ENCODE data around the gene KYNU.
"Not testable (repeated sequence)": the region's sequence is repeated elsewhere in the genome, so short reads cannot be mapped to it uniquely, and the experiment has no call there.

KYNU gene

GRCh38 chr2:142877216-142877838 is at the start of gene KYNU:
KYNU (plus strand) TSS chr2:142877664; CDS start chr2:142885368, 7,704 bp downstream.
- no peak for DNase-seq

DNA sequence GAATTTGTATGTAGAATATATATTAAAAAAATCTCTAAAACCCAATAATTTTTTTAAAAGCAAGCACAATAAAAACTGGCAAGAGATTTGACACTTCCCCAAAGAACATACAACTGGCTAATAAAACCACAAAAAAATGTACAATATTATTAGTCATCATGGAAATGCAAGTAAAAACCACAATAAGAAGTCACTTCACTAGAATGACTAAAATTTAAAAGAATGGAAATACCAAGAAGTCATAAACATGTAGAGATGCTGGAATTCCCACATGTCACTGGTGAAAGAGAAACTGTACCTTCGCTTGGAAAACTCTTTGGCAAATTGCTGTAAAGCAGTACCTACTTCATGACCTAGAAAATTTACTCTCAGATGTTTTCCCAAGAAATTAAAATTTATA is 43.4 kb upstream of the KYNU start:
- DNase-seq: no peak

GRCh38 chr2:142840436-142840835 is 37.0 kb upstream of the KYNU start:
- no peak for DNase-seq

GRCh38 chr2:142841788-142842187 is 35.7 kb upstream of the KYNU start:
- no peak for DNase-seq

DNA sequence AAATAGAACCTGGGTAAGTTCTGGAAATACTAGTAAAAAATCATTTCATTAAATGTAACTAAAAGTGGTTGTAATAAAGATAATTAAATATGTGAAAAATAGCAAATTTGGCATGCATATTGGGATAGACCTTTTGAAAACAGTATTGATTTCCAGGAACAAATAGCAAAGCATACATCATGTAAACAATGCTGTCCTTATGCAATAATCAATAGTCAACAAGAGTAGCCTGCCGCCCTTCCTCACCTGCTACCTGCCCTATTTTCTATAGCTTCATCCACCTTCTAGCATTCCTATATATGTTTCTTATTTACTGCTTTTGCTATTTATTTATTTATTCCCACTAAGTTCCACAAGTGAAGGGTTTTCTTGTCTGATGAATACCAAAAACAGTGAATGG is 35.1 kb upstream of the KYNU start:
- no peak for DNase-seq

GRCh38 chr2:142843731-142844130 is 33.7 kb upstream of the KYNU start:
- no peak for DNase-seq

DNA sequence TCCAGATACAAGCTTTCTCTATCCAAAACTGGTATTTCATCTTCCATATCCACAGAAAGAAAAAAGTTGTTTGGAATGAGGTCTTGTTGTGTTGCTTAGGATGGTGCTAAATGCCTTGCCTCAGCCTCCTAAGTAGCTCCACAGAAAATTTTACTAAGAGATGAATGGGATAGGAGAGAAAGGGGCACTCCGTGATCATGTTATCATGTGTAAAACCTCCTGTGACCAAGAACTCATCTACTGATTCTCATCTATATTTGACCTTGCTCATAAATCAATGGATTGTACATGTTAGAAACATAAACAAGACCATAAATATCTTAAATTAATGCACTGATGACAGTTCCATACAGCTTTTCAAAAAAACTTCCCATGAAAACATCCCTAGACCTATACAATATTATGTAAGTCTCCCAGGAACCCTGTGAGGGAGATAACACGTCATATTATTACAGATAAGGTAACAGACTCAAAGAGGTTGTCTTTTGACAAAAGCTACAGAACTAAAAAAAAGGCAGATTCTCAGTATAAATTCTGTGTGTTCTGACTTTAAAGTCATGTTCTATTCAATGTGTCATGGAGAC is 29.3 kb upstream of the KYNU start:
- no peak for DNase-seq

DNA sequence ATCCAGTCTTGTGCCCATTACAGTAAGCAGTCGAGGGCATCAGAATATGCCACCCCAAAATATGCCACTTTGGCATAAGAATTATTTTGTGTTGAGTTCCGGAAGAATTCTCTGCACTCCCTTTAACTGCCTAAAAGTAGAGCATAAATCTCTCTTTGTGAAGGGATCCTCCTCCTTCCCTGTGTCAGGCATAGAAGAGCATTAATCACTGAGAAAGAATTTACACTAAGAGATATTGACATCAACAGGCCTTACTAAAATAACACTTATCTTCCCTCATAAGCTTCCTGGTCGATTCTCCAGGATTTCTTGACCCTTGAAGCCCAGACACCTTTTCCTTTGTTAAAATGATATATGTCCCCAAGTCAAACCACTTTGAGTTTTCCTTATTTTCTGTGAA is 27.6 kb upstream of the KYNU start:
- DNase-seq: no peak

DNA sequence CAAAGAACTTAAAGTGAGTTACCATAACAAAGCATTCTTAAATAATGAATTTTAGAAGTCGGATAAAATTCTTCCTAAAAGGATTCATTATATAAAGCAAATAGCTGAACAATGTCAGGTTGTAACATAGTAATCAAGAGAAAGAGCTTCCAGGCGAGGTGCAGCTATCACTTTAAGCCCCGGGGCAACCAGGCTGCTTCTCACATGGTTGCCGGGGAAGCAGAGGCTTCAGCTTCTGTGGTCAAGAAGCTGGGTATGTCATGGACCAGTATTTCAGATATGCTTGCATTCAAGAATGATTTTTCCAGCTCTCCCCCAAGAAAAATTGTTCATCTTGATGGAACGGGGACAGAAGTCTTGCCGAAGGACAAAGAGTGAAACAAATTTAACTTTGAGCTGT is 23.6 kb upstream of the KYNU start:
- DNase-seq: no peak

GRCh38 chr2:142857256-142858164 is 20.0 kb upstream of the KYNU start:
- no peak for DNase-seq

GRCh38 chr2:142858961-142859360 is 18.5 kb upstream of the KYNU start:
- no peak for DNase-seq

DNA sequence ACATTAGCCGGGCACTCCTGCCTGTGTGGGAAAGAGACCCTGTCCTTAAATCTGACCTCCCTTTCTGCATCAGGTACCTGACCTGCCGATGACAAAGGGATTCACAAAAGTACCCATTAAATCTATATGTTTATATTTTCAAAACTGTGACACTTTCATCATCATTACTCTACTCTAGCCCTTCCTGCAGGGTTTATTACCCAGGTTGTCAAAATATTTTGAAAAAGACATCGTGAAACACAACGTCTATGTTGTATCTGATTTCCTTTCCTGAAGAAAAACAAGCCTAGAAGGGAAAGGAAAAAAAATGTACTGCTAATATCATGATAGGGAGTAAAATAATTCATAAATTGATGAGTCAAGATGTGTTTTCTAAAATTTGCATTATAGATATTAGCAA is 15.2 kb upstream of the KYNU start:
- DNase-seq: no peak

DNA sequence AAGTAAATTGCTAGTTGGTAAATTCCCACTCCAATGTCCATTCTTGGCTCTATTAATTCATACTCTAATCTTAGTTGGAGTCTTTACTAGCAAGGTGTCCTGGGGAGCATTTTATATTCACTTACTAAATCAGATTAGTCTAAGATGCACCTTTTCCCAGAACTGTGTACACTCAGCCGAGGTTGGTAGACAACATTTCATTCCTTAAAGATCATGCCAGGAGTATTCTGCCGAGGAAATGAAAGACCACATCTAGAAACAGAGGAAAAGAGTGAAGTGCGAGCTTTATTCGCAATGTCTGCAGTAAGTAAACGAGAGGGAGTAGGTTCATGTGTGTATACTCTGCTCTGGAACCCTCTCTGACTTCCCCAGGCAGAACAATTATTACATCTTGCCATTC is 14.6 kb upstream of the KYNU start:
- DNase-seq: no peak

- DNase-seq: no peak
Observed at GRCh38 chr2:142863485-142863961, 13.9 kb upstream of the KYNU start.

- DNase-seq: not testable (repeated sequence)
Observed at GRCh38 chr2:142864605-142865004, 12.9 kb upstream of the KYNU start.

DNA sequence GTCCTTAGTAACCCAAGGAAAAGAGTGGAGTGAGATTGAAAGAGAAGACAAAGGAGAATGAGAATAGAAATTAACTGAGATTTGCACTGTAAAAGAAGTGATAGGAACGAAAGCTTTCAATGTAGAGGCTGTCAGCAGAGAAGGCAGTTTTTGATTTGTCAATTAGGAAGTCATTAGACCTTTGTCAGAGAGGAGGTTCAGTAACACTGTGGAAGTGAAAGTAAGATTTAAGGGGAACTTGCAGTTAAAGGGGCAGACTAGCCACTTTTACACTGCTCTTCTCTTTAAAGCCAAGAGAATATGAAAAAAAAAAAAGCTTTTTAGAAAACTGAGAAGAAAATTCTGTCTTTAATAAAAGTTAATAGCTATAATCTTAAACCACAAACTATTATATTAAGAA is 11.5 kb upstream of the KYNU start:
- DNase-seq: no peak

- DNase-seq: no peak
Observed at GRCh38 chr2:142866426-142866825, 11.0 kb upstream of the KYNU start.

- no peak for DNase-seq
Observed at GRCh38 chr2:142867136-142867535, 10.3 kb upstream of the KYNU start.

DNA sequence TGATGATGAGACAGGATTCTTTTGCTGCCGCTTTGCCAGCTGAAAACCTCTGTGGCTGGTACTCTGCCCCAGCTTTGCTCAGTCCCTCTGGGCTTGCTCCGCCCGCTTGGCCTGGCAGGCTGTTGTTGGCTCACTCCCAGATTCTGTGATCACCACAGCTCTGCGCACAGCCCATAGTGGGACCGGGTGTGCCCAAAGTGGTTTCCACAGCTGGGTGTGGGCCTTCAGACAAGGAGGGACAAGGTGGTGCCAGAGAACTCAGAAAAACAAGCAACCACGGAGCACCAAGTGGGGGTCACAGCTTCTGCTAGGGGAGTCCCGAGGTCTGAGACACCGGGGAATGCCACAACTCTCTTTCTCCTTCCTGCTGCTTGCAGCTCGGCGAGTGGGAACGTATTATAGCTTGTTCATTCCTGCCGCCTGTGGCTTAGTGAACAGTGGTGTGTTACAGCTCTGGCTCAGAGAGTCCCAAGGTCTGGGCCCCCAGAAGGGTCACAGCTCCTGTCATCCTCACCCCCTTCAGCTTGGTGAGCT is 9.2 kb upstream of the KYNU start:
- no peak for DNase-seq

DNA sequence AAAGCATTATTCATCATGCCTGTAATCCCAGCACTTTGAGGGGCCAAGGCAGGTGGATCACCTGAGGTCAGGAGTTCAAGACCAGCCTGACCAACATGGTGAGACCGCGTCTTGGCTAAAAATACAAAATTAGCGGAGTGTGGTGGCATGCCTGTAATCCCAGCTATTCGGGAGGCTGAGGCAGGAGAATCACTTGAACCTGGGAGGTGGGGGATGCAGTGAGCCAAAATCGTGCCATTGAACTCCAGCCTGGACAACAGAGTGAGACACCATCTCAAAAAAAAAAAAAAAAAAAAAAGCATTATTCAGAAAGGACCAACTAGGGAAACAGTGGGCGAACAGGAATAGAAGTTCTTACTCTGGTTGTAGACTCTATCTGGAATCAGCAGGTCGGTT is 8.4 kb upstream of the KYNU start:
- not testable (repeated sequence) for DNase-seq

DNA sequence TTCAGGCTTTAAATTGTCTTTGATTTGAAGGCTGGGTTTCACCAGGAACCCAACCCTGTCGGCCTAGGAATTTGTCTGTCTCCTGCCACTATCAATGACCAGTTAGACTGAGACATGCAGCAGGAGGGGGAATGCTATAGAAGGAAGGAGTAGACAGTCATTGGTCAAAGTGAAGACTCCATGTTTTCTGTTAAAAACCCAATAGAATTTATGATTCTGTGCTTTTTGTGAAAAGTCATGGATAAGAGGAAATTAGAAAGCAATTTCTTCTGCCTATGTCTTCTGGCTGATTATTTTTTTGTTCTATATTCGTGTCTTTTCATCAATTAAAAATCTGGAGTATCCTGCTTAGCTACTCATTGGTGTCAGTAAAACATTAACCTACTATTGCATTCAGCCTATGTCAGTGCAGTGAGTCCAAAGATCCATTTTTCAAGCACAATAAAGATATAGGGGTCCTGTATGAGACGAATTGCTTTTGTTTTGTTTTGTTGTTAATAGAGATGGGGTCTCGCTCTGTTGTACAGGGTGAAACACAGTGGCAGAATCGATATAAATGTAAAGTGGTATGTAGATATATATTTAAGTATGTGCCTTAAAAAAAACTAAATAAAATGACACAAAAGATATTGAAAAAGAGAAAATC is 7.9 kb upstream of the KYNU start:
- no peak for DNase-seq

DNA sequence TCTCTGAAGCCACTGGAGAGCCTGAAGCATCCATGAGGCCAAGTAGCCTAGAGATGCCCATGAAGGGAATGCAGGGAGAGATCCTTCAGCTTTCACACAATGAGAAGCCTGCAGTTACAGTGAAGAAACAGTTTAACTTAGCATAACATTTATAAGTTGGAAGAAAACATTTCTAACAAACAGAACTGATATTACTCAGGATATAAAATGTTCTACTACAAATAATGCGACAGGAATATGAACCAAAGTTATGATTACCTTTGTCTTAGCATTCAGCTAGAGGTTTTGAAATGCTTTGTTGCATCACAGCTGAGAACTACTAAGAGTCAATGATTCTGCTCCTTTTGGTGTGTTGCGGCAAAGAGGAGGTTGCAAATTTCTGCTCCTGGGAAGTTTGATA is 6.9 kb upstream of the KYNU start:
- DNase-seq: no peak

GRCh38 chr2:142871396-142871795 is 6.1 kb upstream of the KYNU start:
- no peak for DNase-seq
